ENCODE results near the gene POLN. TPM values are rescaled to one million over a fixed set of nuclear protein-coding genes. Genes with fewer than 3 reads are reported as not detected.

POLN gene
- total RNA-seq, 1 experiment from 2014 or later: 3.5 TPM

DNA sequence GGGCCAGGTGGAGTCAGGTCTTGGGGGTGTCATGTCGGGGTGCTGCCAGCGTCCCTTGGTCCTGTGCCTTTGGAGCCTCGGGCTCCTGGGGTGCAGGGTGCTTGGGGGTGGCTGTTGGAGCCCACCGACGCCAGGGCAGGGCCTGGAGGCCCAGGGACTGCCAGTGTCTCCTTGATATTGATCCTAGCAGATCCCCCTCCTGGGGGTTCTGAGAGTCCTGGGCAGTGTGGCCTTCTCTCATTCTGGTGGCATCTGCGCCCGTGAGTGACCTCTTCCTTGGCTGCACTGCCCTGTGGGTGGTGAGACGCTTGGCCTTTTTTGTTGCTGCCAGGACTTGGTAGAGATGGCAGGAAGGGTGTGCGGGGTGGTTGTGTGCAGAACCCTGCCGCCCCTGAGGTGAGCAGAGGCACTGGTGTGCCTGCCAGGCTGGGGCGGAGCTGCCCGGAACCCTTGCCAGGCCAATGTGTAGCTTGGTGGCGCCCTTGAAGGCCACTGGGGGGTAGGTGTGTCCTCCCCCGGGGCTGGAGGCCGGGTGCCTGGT is 175.8 kb downstream of the POLN start:
- DNase-seq (ENCODE audit: low spot score): peak; percentile 8
- Mint-ChIP-seq H3K27me3 (ENCODE audit: low read depth) (peaks cover 10% of the 10 kb centered on the region), H3K4me1 (peaks cover 8% of the 10 kb centered on the region), H3K27ac (no peak overlapping the region), H3K4me3 (no peak overlapping the region), H3K9me3 (no peaks in the 10 kb centered on the region), H3K36me3 (no peaks in the 10 kb centered on the region)
- ChIA-PET POLR2A (no interaction called here), CTCF (interaction anchor here (0.6 kb wide), 1 partner anchor 298 kb away, joined by 3 read pairs; no protein-coding TSS in a partner anchor)
- no peak for ATAC-seq
- no peak for TF ChIP-seq GTF2I (CRISPR knock-in tag; conservative IDR thresholded peaks at IDR 0.05)
- no peak for TF ChIP-seq RORB (CRISPR knock-in tag; IDR thresholded peaks at IDR 0.05)
- no peak for TF ChIP-seq ZNF671 (CRISPR knock-in tag; IDR thresholded peaks at IDR 0.05)

DNA sequence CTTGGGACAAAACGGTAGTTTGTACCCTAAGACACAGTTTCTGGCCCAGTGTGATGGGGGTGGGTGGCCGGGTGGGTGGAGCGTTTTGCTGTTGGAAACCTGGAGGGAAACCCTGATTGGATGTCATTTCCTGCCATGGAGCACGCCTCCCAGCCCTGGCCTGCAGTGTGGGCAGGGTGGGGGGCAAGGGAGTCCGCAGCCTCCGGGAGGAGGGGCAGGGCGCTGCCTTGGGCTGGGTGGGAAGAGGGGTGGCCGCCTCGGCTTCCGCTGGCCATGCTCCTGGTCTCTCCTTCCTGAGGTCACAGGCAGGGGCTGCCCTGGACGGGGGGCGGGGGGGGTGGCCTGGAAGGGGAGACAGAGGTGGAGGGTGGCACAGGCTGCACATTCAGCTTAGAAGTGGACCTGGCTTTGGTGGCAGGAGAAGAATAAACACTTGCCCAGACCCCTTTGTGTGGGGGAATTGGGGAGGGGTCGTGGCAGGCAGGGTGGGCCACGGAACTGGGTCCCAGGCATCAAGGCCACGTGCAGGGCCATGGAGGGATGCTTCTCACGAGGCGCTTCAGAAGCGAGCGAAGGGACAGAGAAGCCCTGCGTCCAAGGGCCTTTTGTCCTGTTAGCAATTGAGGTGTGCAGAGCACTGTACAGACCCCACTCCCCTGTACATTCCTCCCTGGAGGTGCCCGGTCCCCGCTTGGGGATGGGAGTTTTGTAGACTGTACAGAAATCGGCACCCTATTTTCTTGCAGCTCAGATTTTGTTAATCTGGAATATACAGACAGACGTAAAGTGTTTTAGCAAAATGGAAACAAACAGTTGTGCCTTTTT is 176.6 kb downstream of the POLN start:
- Mint-ChIP-seq H3K27me3 (ENCODE audit: low read depth) (peaks cover 16% of the 10 kb centered on the region), H3K9me3 (no peaks in the 10 kb centered on the region), H3K36me3 (no peaks in the 10 kb centered on the region), H3K27ac (no peak overlapping the region), H3K4me3 (no peak overlapping the region), H3K4me1 (peaks cover 7% of the 10 kb centered on the region)
- ChIA-PET CTCF (no interaction called here), POLR2A (no interaction called here)
- ATAC-seq (no peak), DNase-seq (ENCODE audit: low spot score) (peak; percentile 6)
- TF ChIP-seq FOXK1 (CRISPR knock-in tag; IDR thresholded peaks at IDR 0.05) (no peak), NR1H2 (CRISPR knock-in tag; IDR thresholded peaks at IDR 0.05) (no peak), ZNF396 (CRISPR knock-in tag; IDR thresholded peaks at IDR 0.05; ENCODE audit: borderline replicate concordance) (no peak), PRRX2 (CRISPR knock-in tag; IDR thresholded peaks at IDR 0.05) (no peak), NR2C2 (CRISPR knock-in tag; IDR thresholded peaks at IDR 0.05) (no peak), EMX1 (CRISPR knock-in tag; IDR thresholded peaks at IDR 0.05) (no peak)
- TF ChIP-seq, protein P1, sequence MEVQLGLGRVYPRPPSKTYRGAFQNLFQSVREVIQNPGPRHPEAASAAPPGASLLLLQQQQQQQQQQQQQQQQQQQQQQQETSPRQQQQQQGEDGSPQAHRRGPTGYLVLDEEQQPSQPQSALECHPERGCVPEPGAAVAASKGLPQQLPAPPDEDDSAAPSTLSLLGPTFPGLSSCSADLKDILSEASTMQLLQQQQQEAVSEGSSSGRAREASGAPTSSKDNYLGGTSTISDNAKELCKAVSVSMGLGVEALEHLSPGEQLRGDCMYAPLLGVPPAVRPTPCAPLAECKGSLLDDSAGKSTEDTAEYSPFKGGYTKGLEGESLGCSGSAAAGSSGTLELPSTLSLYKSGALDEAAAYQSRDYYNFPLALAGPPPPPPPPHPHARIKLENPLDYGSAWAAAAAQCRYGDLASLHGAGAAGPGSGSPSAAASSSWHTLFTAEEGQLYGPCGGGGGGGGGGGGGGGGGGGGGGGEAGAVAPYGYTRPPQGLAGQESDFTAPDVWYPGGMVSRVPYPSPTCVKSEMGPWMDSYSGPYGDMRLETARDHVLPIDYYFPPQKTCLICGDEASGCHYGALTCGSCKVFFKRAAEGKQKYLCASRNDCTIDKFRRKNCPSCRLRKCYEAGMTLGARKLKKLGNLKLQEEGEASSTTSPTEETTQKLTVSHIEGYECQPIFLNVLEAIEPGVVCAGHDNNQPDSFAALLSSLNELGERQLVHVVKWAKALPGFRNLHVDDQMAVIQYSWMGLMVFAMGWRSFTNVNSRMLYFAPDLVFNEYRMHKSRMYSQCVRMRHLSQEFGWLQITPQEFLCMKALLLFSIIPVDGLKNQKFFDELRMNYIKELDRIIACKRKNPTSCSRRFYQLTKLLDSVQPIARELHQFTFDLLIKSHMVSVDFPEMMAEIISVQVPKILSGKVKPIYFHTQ (CRISPR knock-in tag; IDR thresholded peaks at IDR 0.05): no peak
- TF ChIP-seq, protein P2, sequence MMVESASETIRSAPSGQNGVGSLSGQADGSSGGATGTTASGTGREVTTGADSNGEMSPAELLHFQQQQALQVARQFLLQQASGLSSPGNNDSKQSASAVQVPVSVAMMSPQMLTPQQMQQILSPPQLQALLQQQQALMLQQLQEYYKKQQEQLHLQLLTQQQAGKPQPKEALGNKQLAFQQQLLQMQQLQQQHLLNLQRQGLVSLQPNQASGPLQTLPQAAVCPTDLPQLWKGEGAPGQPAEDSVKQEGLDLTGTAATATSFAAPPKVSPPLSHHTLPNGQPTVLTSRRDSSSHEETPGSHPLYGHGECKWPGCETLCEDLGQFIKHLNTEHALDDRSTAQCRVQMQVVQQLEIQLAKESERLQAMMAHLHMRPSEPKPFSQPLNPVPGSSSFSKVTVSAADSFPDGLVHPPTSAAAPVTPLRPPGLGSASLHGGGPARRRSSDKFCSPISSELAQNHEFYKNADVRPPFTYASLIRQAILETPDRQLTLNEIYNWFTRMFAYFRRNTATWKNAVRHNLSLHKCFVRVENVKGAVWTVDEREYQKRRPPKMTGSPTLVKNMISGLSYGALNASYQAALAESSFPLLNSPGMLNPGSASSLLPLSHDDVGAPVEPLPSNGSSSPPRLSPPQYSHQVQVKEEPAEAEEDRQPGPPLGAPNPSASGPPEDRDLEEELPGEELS (CRISPR knock-in tag; IDR thresholded peaks at IDR 0.05): no peak

DNA sequence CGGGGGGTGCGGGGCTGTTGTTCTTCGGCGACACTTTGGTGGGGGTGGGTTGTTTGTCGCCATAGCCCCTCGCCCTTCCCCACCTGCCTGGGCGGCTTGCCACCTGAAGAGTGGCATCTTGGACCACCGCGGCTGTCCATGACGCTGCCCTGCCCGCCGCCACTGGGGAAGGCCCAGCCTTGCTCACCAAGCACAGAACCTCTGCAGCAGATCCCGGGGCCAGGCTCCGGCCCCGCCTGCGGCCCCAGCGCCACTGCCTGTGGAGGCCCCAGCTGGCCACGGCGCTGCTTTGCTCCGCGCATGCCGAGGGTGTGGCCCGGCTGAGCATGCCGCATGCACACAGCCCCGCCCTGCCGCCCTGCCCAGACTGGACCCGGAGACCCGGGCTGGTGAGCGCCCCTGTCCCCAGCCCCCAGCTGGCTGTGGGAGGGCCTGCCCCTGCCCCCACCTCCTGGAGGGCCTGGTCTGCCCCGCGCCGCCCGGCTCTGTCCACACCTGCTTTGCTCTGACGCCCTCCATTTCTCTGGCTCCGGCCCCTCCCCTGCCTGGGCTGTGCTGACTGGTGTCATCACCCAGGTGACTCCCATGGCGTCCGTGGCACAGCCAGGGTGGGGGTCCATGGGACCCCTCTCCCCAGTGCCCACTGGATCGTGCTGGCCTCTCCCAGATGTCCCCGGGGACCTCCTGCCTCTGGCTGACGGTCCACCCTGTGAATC is 177.5 kb downstream of the POLN start:
- Mint-ChIP-seq H3K4me3 (no peak overlapping the region), H3K27me3 (ENCODE audit: low read depth) (peaks cover 18% of the 10 kb centered on the region), H3K4me1 (peaks cover 7% of the 10 kb centered on the region), H3K9me3 (no peaks in the 10 kb centered on the region), H3K36me3 (no peaks in the 10 kb centered on the region), H3K27ac (no peak overlapping the region)
- ATAC-seq (no peak), DNase-seq (ENCODE audit: low spot score) (peak; percentile 16)
- ChIA-PET POLR2A (no interaction called here), CTCF (no interaction called here)
- TF ChIP-seq GTF2I (CRISPR knock-in tag; conservative IDR thresholded peaks at IDR 0.05) (no peak), KAT7 (CRISPR knock-in tag; IDR thresholded peaks at IDR 0.05; ENCODE audit: borderline replicate concordance) (no peak), RELA (CRISPR knock-in tag; IDR thresholded peaks at IDR 0.05; ENCODE audit: borderline replicate concordance) (no peak), RORB (CRISPR knock-in tag; IDR thresholded peaks at IDR 0.05) (no peak), TEAD4 (CRISPR knock-in tag; IDR thresholded peaks at IDR 0.05) (no peak), FOXK1 (CRISPR knock-in tag; IDR thresholded peaks at IDR 0.05) (no peak), OVOL2 (CRISPR knock-in tag; IDR thresholded peaks at IDR 0.05; ENCODE audit: borderline replicate concordance) (no peak), ZNF416 (CRISPR knock-in tag; IDR thresholded peaks at IDR 0.05) (no peak), CREM (CRISPR knock-in tag; IDR thresholded peaks at IDR 0.05) (no peak)
- TF ChIP-seq, protein P3, sequence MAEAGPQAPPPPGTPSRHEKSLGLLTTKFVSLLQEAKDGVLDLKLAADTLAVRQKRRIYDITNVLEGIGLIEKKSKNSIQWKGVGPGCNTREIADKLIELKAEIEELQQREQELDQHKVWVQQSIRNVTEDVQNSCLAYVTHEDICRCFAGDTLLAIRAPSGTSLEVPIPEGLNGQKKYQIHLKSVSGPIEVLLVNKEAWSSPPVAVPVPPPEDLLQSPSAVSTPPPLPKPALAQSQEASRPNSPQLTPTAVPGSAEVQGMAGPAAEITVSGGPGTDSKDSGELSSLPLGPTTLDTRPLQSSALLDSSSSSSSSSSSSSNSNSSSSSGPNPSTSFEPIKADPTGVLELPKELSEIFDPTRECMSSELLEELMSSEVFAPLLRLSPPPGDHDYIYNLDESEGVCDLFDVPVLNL (CRISPR knock-in tag; IDR thresholded peaks at IDR 0.05; ENCODE audit: borderline replicate concordance, low read depth): no peak
- TF ChIP-seq, protein P4, sequence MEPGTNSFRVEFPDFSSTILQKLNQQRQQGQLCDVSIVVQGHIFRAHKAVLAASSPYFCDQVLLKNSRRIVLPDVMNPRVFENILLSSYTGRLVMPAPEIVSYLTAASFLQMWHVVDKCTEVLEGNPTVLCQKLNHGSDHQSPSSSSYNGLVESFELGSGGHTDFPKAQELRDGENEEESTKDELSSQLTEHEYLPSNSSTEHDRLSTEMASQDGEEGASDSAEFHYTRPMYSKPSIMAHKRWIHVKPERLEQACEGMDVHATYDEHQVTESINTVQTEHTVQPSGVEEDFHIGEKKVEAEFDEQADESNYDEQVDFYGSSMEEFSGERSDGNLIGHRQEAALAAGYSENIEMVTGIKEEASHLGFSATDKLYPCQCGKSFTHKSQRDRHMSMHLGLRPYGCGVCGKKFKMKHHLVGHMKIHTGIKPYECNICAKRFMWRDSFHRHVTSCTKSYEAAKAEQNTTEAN (CRISPR knock-in tag; IDR thresholded peaks at IDR 0.05): no peak

Measured in WTC11 (cell line).